GM18858 (cell line): ENCODE data around the gene DRD2.

Source experiments
- ATAC-seq: cut with Tn5 transposase; IDR thresholded peaks from one replicate; pipeline ENCODE4 v1.9.1; 2021; ENCODE audit not compliant: unreplicated experiment

Gene DRD2

DNA sequence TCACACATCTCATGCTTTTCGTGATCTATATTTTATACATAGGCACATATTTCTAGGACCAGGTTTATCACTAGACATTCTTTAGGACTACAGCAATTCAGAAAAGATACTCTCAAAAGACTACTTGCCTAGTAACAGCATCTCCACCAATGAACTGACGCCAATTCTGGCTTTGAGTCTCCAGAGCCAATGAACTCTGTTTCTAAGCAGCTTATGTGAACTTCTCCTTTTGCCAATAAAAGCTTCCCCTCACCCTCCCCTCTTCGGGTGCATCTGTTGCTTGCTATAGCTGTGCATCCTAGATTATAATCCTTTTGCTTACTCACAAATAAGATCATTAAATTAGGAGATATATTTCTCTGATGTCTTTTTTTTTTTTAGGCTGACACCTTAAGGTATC lies 99.0 kb downstream of the DRD2 start:
- no peak for ATAC-seq

DNA sequence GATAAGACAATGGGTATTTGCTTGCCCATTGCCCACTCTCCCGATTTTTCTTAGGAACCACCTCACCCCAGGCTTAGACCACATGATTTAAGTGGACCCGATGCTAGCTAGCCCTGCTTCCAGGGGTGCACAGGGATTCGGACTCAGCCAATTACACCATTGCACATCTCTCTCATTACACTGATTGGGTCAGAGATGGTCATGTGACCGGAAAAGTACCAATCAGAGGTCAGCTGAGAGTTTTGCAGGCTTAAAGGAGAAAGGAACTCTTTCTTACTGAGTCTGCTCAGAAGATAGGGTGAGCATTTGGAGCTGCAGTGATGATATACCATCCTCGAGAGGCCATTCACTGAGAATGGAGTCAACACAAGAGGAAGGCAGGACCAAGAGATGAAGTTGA lies 99.8 kb downstream of the DRD2 start:
- no peak for ATAC-seq

DNA sequence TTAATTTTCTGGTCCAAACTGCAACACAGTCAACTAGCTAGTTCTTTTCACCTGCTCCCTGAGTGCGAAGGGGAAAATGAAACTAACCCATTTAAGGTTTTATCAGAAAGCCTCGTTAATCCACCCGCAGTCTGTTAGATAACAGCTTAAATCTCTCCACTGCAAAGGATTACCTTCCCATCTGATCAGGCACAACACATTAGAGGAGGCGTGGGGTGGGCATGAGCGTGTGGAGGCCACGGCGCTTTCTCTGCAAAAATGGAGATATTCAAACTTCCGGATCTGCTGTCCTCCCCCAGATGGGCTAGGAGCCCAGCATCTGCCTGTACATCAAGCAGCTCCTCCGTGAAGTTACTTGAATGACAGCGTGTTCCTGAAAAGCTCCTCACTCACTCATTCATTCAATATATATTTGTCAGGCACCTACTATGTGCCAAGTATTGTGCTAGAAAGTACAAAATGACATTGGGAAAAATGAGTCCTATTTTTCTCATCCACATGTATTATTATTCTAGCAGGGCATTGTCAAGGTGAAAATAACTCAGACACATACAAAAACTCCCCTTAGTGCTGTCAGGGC lies 101.1 kb downstream of the DRD2 start:
- ATAC-seq: no peak

DNA sequence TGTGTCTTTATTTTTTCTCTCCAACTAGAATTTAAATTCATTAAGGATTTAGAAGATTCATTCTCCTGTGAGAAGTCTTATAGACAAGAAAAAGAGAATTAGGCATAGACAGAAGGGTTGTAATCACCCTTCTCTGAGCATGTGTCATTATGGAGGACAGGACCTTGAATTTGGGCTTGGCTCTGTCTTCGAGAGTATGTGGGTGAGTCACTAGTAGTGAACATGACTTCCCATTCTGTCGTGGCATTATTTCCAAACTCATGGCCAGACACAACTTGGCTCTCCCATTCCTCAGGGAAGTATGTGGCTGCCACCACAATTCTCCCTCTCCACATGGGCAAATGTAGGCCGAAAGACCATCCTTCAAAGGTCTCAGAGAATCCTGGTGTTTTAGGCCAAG lies 101.9 kb downstream of the DRD2 start:
- ATAC-seq: no peak

DNA sequence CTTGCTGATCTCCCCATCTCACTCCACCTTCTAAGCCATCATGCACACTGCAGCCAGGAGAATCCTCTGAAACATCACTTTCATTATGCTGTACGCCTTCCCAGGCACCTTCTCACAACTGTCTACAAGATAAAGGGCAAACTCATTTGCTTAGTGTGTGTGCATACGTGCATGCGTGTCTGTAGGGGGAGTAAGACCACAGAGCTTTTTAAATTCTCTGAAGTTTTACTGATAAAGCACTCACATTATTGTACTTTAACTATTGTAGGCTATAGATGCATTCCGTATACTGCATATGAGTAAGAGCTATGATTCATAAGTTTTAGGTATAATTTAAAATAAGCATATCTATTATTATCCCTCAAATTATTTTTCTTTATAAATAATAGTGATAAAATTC lies 102.9 kb downstream of the DRD2 start:
- no peak for ATAC-seq

GRCh38 chr11:113370634-113371033 lies 104.6 kb downstream of the DRD2 start:
- ATAC-seq: no peak

- ATAC-seq: no peak
These were observed 105.8 kb downstream of the DRD2 start for GRCh38 chr11:113369411-113369810.

GRCh38 chr11:113365895-113366294 lies 109.3 kb downstream of the DRD2 start:
- ATAC-seq: no peak

- no peak for ATAC-seq
These were observed 111.1 kb downstream of the DRD2 start for GRCh38 chr11:113363996-113364641.

DNA sequence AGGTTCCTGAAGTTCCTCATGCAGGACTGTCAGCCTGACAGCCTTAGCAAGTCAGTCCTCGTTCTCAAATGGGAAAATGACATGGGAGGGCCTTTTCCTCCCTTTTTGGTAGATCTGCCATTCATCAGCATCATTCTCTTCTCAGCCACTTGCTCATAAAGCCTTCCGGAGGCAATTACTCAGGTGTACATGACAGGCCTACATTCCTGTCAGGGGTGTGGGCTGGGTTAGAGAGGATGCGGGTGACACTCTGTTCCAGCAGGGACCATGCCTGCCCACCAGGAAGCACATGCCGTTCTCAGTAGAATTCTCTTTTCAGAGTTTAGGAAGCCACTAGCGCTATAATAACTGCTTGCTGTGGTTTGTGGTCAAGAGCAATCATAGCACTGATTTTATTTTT lies 111.8 kb downstream of the DRD2 start:
- ATAC-seq: no peak
